ENCODE measurements around the gene DYNC2H1. TPM values are rescaled to one million over a fixed set of nuclear protein-coding genes. Genes with fewer than 3 reads are reported as not detected.
"Not testable (repeated sequence)": the region's sequence is repeated elsewhere in the genome, so short reads cannot be mapped to it uniquely, and the experiment has no call there.

DYNC2H1 gene
- total RNA-seq, 2 experiments from 2014 or later: 3.2 to 3.3 TPM

GRCh38 chr11:103112364-103112763 lies 3.1 kb downstream of the DYNC2H1 start:
- ChIA-PET POLR2A (no interaction called here), CTCF (no interaction called here)

GRCh38 chr11:103114836-103115235 lies 5.6 kb downstream of the DYNC2H1 start:
- ChIA-PET POLR2A (no interaction called here), CTCF (no interaction called here)

- POLR2A ChIA-PET: no interaction called here
- CTCF ChIA-PET: no interaction called here
Measured at GRCh38 chr11:103125462-103125861, 16.2 kb downstream of the DYNC2H1 start.

- CTCF ChIA-PET, POLR2A ChIA-PET: not testable (repeated sequence)
Measured at GRCh38 chr11:103141986-103142385, 32.8 kb downstream of the DYNC2H1 start.

- ChIA-PET CTCF (no interaction called here), POLR2A (no interaction called here)
Measured at GRCh38 chr11:103147627-103148026, 38.4 kb downstream of the DYNC2H1 start.

- ChIA-PET CTCF (no interaction called here), POLR2A (no interaction called here)
Measured at GRCh38 chr11:103157542-103157941, 48.3 kb downstream of the DYNC2H1 start.

- ChIA-PET POLR2A (no interaction called here), CTCF (no interaction called here)
Measured at GRCh38 chr11:103164093-103164796, 55.0 kb downstream of the DYNC2H1 start.

GRCh38 chr11:103167166-103167565 lies 57.9 kb downstream of the DYNC2H1 start:
- ChIA-PET CTCF (no interaction called here), POLR2A (no interaction called here)

- ChIA-PET CTCF (no interaction called here), POLR2A (no interaction called here)
Measured at GRCh38 chr11:103170865-103171264, 61.6 kb downstream of the DYNC2H1 start.

- ChIA-PET POLR2A (no interaction called here), CTCF (no interaction called here)
Measured at GRCh38 chr11:103175461-103176129, 66.4 kb downstream of the DYNC2H1 start.

- ChIA-PET POLR2A (no interaction called here), CTCF (no interaction called here)
Measured at GRCh38 chr11:103183981-103184611, 74.9 kb downstream of the DYNC2H1 start.

GRCh38 chr11:103202048-103202651 lies 92.9 kb downstream of the DYNC2H1 start:
- ChIA-PET POLR2A (no interaction called here), CTCF (interaction anchor here (0.8 kb wide), 1 partner anchor 398 kb away, joined by 3 read pairs; no protein-coding TSS in a partner anchor)

GRCh38 chr11:103210543-103210942 lies 101.3 kb downstream of the DYNC2H1 start:
- CTCF ChIA-PET: no interaction called here
- POLR2A ChIA-PET: no interaction called here

- CTCF ChIA-PET: no interaction called here
- POLR2A ChIA-PET: no interaction called here
Measured at GRCh38 chr11:103215812-103216211, 106.6 kb downstream of the DYNC2H1 start.

- CTCF ChIA-PET: no interaction called here
- POLR2A ChIA-PET: no interaction called here
Measured at GRCh38 chr11:103220133-103220532, 110.9 kb downstream of the DYNC2H1 start.

GRCh38 chr11:103222806-103223205 lies 113.6 kb downstream of the DYNC2H1 start:
- POLR2A ChIA-PET: no interaction called here
- CTCF ChIA-PET: no interaction called here

GRCh38 chr11:103228807-103229206 lies 119.6 kb downstream of the DYNC2H1 start:
- ChIA-PET POLR2A (no interaction called here), CTCF (no interaction called here)

- POLR2A ChIA-PET: no interaction called here
- CTCF ChIA-PET: no interaction called here
Measured at GRCh38 chr11:103234974-103235373, 125.7 kb downstream of the DYNC2H1 start.

GRCh38 chr11:103241574-103241973 lies 132.3 kb downstream of the DYNC2H1 start:
- CTCF ChIA-PET: no interaction called here
- POLR2A ChIA-PET: interaction anchor here (0.6 kb wide), 1 partner anchor 22 kb away, joined by 5 read pairs; no protein-coding TSS in a partner anchor

- ChIA-PET POLR2A (no interaction called here), CTCF (no interaction called here)
Measured at GRCh38 chr11:103254123-103254522, 144.9 kb downstream of the DYNC2H1 start.

GRCh38 chr11:103257360-103257759 lies 148.1 kb downstream of the DYNC2H1 start:
- POLR2A ChIA-PET: no interaction called here
- CTCF ChIA-PET: no interaction called here

Measured in activated CD8-positive, alpha-beta memory T cell treated with anti-CD3 and anti-CD28 coated beads for 36 hours (primary cell).